Measurements from ENCODE around the gene DPYSL5. TPM values are rescaled to one million over a fixed set of nuclear protein-coding genes. Genes with fewer than 3 reads are reported as not detected.

DPYSL5 gene
- total and polyA plus RNA-seq, 9 of the 15 experiments (the other 6 are each of a cell fraction or from before 2014, with no cell fraction given): 0.06 TPM; not detected in 8

DNA sequence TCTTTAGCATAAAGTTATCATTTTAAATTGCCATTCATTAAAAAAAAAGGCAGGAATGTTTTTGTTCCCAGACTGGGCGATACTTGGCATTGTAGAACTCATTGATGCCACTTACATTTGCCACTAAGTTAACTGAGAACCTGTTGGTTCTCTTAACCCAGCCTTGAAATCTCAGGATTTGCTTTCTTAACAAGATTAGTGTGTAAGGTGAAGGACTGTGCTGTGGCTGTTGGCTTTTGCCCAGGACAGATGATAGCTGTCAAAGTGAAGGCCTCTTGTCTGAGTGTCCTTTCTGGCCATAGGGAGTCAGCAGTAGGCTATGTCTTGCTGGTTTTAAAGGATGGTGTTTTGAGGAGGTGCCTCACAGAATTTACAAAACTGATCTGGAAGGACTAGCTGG lies 2.6 kb downstream of the DPYSL5 start:
- no peaks in the 10 kb centered on the region for H3K36me3 ChIP-seq (ENCODE audit: control insufficient read depth, insufficient read depth, low read length)

More for the DNA sequence above, 2.6 kb downstream of the DPYSL5 start:
- no peak overlapping the region for H3K27ac ChIP-seq (ENCODE audit: extremely low read depth, low read depth, low read length)
- H2AFZ ChIP-seq (ENCODE audit: low read depth, low read length): no peak overlapping the region
- no peaks in the 10 kb centered on the region for H3K9me1 ChIP-seq (ENCODE audit: control insufficient read depth, insufficient read depth, low read length)
- H3K4me3 ChIP-seq: no peak overlapping the region
- peaks cover 0 to 35% of the 10 kb centered on the region in 2 experiments; a peak in 2 of 5 replicates for H3K4me1 ChIP-seq (replicated peaks in 1 of 2; ENCODE audit: control insufficient read depth in 2 of 2, insufficient read depth in 2 of 2, low read length in 2 of 2)
- BruUV-seq (replicated peaks): no TSS peak
- 62% methylated on average over 1 of the region's 1 CpG for WGBS (ENCODE audit: insufficient coverage, low coverage, missing lambda C conversion rate)
- peaks cover 34 to 59% of the 10 kb centered on the region in 2 experiments for H3K27me3 ChIP-seq (ENCODE audit: control insufficient read depth in 2 of 2, insufficient read depth in 2 of 2, low read length in 2 of 2)
- ATAC-seq (0 out of 3 replicates have a peak, but pooled peaks have one; percentile 35), DNase-seq (ENCODE audit: extremely low read depth in 1 of 4, low spot score in 3 of 4) (peak in 1 of 4 experiments; percentile 7), FAIRE-seq (peak; percentile 71)
- H4K20me1 ChIP-seq (replicated peaks; ENCODE audit: control insufficient read depth, insufficient read depth, low read length): no peaks in the 10 kb centered on the region; the same call in 1 of the 2 replicates
- in situ Hi-C loops (cut with MboI) (no loop called here), intact Hi-C loops (cut with micrococcal nuclease) (no loop called here)
- H3K79me2 ChIP-seq (ENCODE audit: control insufficient read depth, insufficient read depth, low read length): no peaks in the 10 kb centered on the region
- ChIA-PET POLR2A (interaction anchor here (0.6 to 1.0 kb wide), 6 partner anchors 11 to 440 kb away, joined by 3 to 4 read pairs (median 3); no protein-coding TSS in a partner anchor), CTCF (ENCODE audit: low intra/inter-chr PET ratio) (no interaction called here)
- no peak for TF ChIP-seq ETV6 (IDR thresholded peaks at IDR 0.05; ENCODE audit: borderline replicate concordance in 1 of 2, low read depth in 2 of 2, low read length in 1 of 2)
- TF ChIP-seq ETV6 (CRISPR knock-in tag; IDR thresholded peaks at IDR 0.05; ENCODE audit: borderline replicate concordance): no peak
- TF ChIP-seq, protein P1, sequence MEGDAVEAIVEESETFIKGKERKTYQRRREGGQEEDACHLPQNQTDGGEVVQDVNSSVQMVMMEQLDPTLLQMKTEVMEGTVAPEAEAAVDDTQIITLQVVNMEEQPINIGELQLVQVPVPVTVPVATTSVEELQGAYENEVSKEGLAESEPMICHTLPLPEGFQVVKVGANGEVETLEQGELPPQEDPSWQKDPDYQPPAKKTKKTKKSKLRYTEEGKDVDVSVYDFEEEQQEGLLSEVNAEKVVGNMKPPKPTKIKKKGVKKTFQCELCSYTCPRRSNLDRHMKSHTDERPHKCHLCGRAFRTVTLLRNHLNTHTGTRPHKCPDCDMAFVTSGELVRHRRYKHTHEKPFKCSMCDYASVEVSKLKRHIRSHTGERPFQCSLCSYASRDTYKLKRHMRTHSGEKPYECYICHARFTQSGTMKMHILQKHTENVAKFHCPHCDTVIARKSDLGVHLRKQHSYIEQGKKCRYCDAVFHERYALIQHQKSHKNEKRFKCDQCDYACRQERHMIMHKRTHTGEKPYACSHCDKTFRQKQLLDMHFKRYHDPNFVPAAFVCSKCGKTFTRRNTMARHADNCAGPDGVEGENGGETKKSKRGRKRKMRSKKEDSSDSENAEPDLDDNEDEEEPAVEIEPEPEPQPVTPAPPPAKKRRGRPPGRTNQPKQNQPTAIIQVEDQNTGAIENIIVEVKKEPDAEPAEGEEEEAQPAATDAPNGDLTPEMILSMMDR (IDR thresholded peaks at IDR 0.05 in 2 of 3, conservative IDR thresholded peaks at IDR 0.05 in 1 of 3; ENCODE audit: insufficient read depth in 2 of 3, low read depth in 1 of 3, low read length in 3 of 3): peak in 1 of 3 experiments; percentile 26; a peak in 1 of 6 replicates
- peak in 1 of 2 experiments; percentile 38; a peak in 2 of 4 replicates for TF ChIP-seq RAD21 (CRISPR knock-in tag; conservative IDR thresholded peaks at IDR 0.05 in 1 of 2, IDR thresholded peaks at IDR 0.05 in 1 of 2)
- no peak overlapping the region for H3K4me2 ChIP-seq (ENCODE audit: insufficient read depth, low read length)
- H3K9me3 ChIP-seq (replicated peaks; ENCODE audit: control insufficient read depth, insufficient read depth, low read depth, low read length): no peaks in the 10 kb centered on the region
- H3K9ac ChIP-seq (ENCODE audit: insufficient read depth in 1 of 2, low read depth in 2 of 2, low read length in 2 of 2): no peak overlapping the region

Measured in K562 (cell line).